ENCODE results near the gene MYO18A. TPM values are rescaled to one million over a fixed set of nuclear protein-coding genes. Genes with fewer than 3 reads are reported as not detected.

MYO18A gene
- total and polyA plus RNA-seq, 10 of the 15 experiments (the other 5 are each of a cell fraction or from before 2014, with no cell fraction given), result 2.9 to 66.0 (median 24.5) TPM

DNA sequence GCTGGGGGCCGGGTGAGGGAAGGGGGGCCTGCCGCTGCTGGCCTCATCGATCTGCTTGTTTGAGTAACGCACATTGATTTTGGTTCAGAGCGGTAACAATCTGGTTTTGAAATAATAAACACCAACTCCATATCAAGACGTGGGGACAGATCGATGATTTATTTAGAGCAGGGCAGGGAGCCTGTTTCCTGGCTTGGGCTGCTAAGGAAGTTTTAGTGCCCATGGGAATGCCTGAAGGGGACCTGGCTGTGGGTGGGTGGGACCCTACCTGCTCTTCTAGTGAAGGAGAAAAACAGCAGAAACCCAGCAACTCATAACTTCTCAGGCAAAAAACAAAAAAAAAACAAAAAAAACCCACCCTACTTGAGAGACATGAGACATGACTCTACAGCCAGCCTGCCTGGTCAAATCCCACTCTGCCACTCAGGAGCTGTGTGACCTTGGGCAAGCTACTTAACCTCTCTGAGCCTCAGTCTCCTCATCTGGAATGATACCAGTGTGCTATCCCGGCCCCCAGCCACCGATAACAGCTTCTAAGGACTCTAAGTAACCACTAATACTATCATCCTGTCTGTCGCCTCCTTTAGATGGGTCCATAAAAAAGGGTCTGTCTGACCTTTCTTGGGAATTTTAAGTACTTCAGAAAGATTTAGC is 71.2 kb downstream of the MYO18A start (continued):
- TF ChIP-seq, protein P1, sequence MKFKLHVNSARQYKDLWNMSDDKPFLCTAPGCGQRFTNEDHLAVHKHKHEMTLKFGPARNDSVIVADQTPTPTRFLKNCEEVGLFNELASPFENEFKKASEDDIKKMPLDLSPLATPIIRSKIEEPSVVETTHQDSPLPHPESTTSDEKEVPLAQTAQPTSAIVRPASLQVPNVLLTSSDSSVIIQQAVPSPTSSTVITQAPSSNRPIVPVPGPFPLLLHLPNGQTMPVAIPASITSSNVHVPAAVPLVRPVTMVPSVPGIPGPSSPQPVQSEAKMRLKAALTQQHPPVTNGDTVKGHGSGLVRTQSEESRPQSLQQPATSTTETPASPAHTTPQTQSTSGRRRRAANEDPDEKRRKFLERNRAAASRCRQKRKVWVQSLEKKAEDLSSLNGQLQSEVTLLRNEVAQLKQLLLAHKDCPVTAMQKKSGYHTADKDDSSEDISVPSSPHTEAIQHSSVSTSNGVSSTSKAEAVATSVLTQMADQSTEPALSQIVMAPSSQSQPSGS (IDR thresholded peaks at IDR 0.05; ENCODE audit: low read length), result no peak
- TF ChIP-seq RFX5 (IDR thresholded peaks at IDR 0.05; ENCODE audit: low read depth, low read length), result no peak
- TF ChIP-seq SMC3 (IDR thresholded peaks at IDR 0.05; ENCODE audit: borderline replicate concordance, low read length), result no peak

DNA sequence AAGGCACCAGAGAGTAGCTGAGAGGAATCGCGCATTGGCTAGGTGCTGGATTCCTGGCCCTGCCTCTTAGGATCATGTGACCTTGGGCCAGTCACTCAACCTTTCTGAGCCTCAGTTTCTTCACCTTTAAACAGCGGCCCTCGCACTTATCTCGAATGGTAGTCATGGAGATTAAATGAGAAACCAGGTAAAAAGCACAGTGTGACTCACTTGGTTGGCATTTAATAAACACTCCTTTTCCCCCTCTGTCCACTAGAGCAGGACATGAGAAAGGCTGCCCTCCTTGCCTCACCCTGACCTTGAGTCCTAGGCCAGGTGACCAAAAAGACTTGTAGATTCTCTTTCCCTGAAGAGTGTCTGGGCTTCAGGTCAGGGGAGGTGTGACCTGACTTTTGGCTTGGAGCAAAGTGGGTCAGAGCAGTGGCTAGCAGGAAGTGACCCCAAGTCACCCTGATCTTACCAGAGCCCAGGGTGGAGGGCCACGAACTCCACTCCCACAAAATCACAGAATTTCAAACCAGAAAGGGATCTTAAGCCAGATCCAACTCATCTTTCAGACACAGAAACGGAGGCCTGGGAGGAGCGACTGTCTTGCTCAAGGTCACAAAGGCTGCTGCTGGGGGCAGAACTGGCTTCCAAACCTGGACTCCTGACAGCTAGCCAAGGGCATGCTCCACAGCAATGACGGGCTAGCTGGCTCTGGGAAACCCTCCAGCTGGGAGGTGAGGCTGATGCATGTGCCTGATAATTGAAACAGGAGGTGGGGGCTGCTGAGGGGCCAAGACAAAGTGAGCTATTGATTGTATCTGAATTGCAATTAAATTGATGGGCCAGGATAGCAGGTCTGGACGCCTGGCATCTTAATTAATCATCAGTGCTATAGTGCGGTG is 72.0 kb downstream of the MYO18A start:
- Histone ChIP-seq H3K4me1 (ENCODE audit: control insufficient read depth, insufficient read depth, low read length) (no peaks in the 10 kb centered on the region), H4K20me1 (ENCODE audit: control insufficient read depth, insufficient read depth) (no peaks in the 10 kb centered on the region), H3K36me3 (ENCODE audit: control insufficient read depth in 2 of 2, insufficient read depth in 2 of 2, low read length in 1 of 2) (peaks cover 11 to 13% of the 10 kb centered on the region in 2 experiments; a peak in 3 of 4 replicates), H3K27ac (ENCODE audit: control insufficient read depth, insufficient read depth) (no peak overlapping the region), H3K4me3 (no peak overlapping the region), H3K9me3 (replicated peaks; ENCODE audit: control insufficient read depth, insufficient read depth, low read length) (no peaks in the 10 kb centered on the region), H3K4me2 (ENCODE audit: control insufficient read depth, insufficient read depth) (no peak overlapping the region), H2AFZ (ENCODE audit: control insufficient read depth, low read depth, low read length) (no peak overlapping the region), H3K9ac (ENCODE audit: control insufficient read depth, insufficient read depth, low read length) (no peak overlapping the region), H3K27me3 (replicated peaks in 1 of 2; ENCODE audit: control insufficient read depth in 2 of 2, insufficient read depth in 2 of 2, low read length in 1 of 2) (no peaks in the 10 kb centered on the region), H3K79me2 (ENCODE audit: control insufficient read depth, insufficient read depth, low read length) (no peaks in the 10 kb centered on the region)
- RAD21 ChIA-PET (ENCODE audit: unreplicated experiment), result interaction anchor here (1.0 to 3.1 kb wide), 2 partner anchors 142 to 143 kb away, joined by 3 to 17 read pairs; no protein-coding TSS in a partner anchor
- no peak for DNase-seq (ENCODE audit: low read depth, low spot score)
- no peak for ATAC-seq
- intact Hi-C loops (cut with micrococcal nuclease; ENCODE audit: unreplicated experiment), result no loop called here
- FAIRE-seq, result no peak
- CTCF ChIA-PET, result interaction anchor here (1.2 to 17.7 kb wide), 3 partner anchors 9 to 144 kb away, joined by 4 to 415 read pairs (median 16); no protein-coding TSS in a partner anchor
- TSS peak; percentile 43 for BruUV-seq (replicated peaks)
- WGBS (ENCODE audit: insufficient coverage, insufficient replicate concordance, low lambda C conversion rate, missing lambda C conversion rate), result 78% methylated on average over 11 of the region's 11 CpGs
- in situ Hi-C loops (cut with MboI), result no loop called here
- POLR2A ChIA-PET, result no interaction called here
- SMC1A ChIA-PET (ENCODE audit: uncharacterized antibody, unreplicated experiment), result interaction anchor here (1.2 kb wide), 1 partner anchor 143 kb away, joined by 5 read pairs; no protein-coding TSS in a partner anchor
- TF ChIP-seq SREBF2 (IDR thresholded peaks at IDR 0.05; ENCODE audit: low read length), result no peak
- TF ChIP-seq FOS (IDR thresholded peaks at IDR 0.05; ENCODE audit: borderline replicate concordance, extremely low read depth, insufficient read length), result no peak
- TF ChIP-seq, protein P2, sequence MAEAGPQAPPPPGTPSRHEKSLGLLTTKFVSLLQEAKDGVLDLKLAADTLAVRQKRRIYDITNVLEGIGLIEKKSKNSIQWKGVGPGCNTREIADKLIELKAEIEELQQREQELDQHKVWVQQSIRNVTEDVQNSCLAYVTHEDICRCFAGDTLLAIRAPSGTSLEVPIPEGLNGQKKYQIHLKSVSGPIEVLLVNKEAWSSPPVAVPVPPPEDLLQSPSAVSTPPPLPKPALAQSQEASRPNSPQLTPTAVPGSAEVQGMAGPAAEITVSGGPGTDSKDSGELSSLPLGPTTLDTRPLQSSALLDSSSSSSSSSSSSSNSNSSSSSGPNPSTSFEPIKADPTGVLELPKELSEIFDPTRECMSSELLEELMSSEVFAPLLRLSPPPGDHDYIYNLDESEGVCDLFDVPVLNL (IDR thresholded peaks at IDR 0.05; ENCODE audit: low read depth, low read length), result no peak
- no peak for TF ChIP-seq CBX3 (IDR thresholded peaks at IDR 0.05; ENCODE audit: borderline replicate concordance, low read depth)
- TF ChIP-seq MYB (IDR thresholded peaks at IDR 0.05; ENCODE audit: borderline replicate concordance, low read depth, low read length), result no peak
- TF ChIP-seq YBX1 (IDR thresholded peaks at IDR 0.05), result no peak
- TF ChIP-seq, protein P3, sequence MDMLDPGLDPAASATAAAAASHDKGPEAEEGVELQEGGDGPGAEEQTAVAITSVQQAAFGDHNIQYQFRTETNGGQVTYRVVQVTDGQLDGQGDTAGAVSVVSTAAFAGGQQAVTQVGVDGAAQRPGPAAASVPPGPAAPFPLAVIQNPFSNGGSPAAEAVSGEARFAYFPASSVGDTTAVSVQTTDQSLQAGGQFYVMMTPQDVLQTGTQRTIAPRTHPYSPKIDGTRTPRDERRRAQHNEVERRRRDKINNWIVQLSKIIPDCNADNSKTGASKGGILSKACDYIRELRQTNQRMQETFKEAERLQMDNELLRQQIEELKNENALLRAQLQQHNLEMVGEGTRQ (IDR thresholded peaks at IDR 0.05; ENCODE audit: borderline replicate concordance, low read depth, low read length), result no peak
- TF ChIP-seq, protein P4, sequence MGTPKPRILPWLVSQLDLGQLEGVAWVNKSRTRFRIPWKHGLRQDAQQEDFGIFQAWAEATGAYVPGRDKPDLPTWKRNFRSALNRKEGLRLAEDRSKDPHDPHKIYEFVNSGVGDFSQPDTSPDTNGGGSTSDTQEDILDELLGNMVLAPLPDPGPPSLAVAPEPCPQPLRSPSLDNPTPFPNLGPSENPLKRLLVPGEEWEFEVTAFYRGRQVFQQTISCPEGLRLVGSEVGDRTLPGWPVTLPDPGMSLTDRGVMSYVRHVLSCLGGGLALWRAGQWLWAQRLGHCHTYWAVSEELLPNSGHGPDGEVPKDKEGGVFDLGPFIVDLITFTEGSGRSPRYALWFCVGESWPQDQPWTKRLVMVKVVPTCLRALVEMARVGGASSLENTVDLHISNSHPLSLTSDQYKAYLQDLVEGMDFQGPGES (IDR thresholded peaks at IDR 0.05), result no peak

Measured in GM12878 (cell line).